ENCODE results near the gene AGO4.
"Not testable (repeated sequence)": the region's sequence is repeated elsewhere in the genome, so short reads cannot be mapped to it uniquely, and the experiment has no call there.

Gene AGO4

GRCh38 chr1:35768350-35769187 lies 39.2 kb upstream of the AGO4 start:
- Histone ChIP-seq H3K4me1 (ENCODE audit: control insufficient read depth in 1 of 2, insufficient read depth in 2 of 2, low read length in 2 of 2) (peaks cover 0 to 3% of the 10 kb centered on the region in 2 experiments), H3K23ac (ENCODE audit: low read length) (no peak overlapping the region), H3K4ac (ENCODE audit: low read depth, low read length) (peak overlapping the region; percentile 62), H2AK5ac (ENCODE audit: low read length) (no peak overlapping the region), H2BK12ac (ENCODE audit: low read length) (no peak overlapping the region), H3K4me2 (ENCODE audit: low read length) (peak overlapping the region; percentile 58), H3K14ac (ENCODE audit: low read length) (peak overlapping the region; percentile 94), H3K9ac (ENCODE audit: low read length) (peak overlapping the region; percentile 89), H3K79me1 (ENCODE audit: low read length) (peaks cover 6% of the 10 kb centered on the region), H3K79me2 (ENCODE audit: control insufficient read depth, insufficient read depth, low read length, poor library complexity) (peaks cover 4% of the 10 kb centered on the region), H2BK5ac (ENCODE audit: low read depth, low read length, poor library complexity) (no peak overlapping the region), H4K12ac (ENCODE audit: low read depth, low read length) (no peak overlapping the region), H2BK120ac (ENCODE audit: insufficient read depth, low read length, poor library complexity) (peak overlapping the region; percentile 78), H3K27me3 (ENCODE audit: insufficient read depth, low read length) (no peaks in the 10 kb centered on the region), H3K4me3 (ENCODE audit: low read depth, low read length) (peak overlapping the region; percentile 83), H2AFZ (ENCODE audit: insufficient read depth, low read length, poor library complexity) (no peak overlapping the region), H3K9me3 (ENCODE audit: insufficient read depth, low read depth, low read length) (no peaks in the 10 kb centered on the region), H3K36me3 (ENCODE audit: control insufficient read depth in 1 of 2, insufficient read depth in 2 of 2, low read length in 2 of 2) (peaks cover 0 to 3% of the 10 kb centered on the region in 2 experiments), H3K27ac (ENCODE audit: low read depth, low read length) (peak overlapping the region; percentile 81), H3K18ac (ENCODE audit: low read length) (no peak overlapping the region), H4K8ac (ENCODE audit: low read depth, low read length) (peak overlapping the region; percentile 92), H4K91ac (ENCODE audit: low read depth, low read length) (peak overlapping the region; percentile 50)
- no peak for DNase-seq
- WGBS (ENCODE audit: extremely low coverage, insufficient coverage, insufficient read length) = no CpG with 5 or more reads among the region's 19 CpGs

- no peak overlapping the region for H3K23ac ChIP-seq (ENCODE audit: low read length)
- WGBS (ENCODE audit: extremely low coverage, insufficient coverage, insufficient read length) = no CpG with 5 or more reads among the region's 58 CpGs
These were observed 38.5 kb upstream of the AGO4 start for GRCh38 chr1:35769188-35769758.

GRCh38 chr1:35773711-35774110 lies 34.1 kb upstream of the AGO4 start:
- Histone ChIP-seq H3K14ac (ENCODE audit: low read length) (no peak overlapping the region), H3K4ac (ENCODE audit: low read depth, low read length) (no peak overlapping the region), H3K18ac (ENCODE audit: low read length) (no peak overlapping the region), H3K4me3 (ENCODE audit: low read depth, low read length) (no peak overlapping the region), H4K8ac (ENCODE audit: low read depth, low read length) (no peak overlapping the region), H3K9ac (ENCODE audit: low read length) (no peak overlapping the region), H3K27ac (ENCODE audit: low read depth, low read length) (no peak overlapping the region), H3K79me2 (ENCODE audit: control insufficient read depth, insufficient read depth, low read length, poor library complexity) (peaks cover 3% of the 10 kb centered on the region), H4K91ac (ENCODE audit: low read depth, low read length) (no peak overlapping the region), H3K27me3 (ENCODE audit: insufficient read depth, low read length) (no peaks in the 10 kb centered on the region), H4K12ac (ENCODE audit: low read depth, low read length) (no peak overlapping the region), H3K9me3 (ENCODE audit: insufficient read depth, low read depth, low read length) (no peaks in the 10 kb centered on the region), H2AK5ac (ENCODE audit: low read length) (no peak overlapping the region), H3K36me3 (ENCODE audit: control insufficient read depth in 1 of 2, insufficient read depth in 2 of 2, low read length in 2 of 2) (no peaks in the 10 kb centered on the region), H3K23ac (ENCODE audit: low read length) (no peak overlapping the region), H3K79me1 (ENCODE audit: low read length) (peaks cover 6% of the 10 kb centered on the region), H3K4me1 (ENCODE audit: control insufficient read depth in 1 of 2, insufficient read depth in 2 of 2, low read length in 2 of 2) (no peaks in the 10 kb centered on the region), H3K4me2 (ENCODE audit: low read length) (no peak overlapping the region), H2AFZ (ENCODE audit: insufficient read depth, low read length, poor library complexity) (no peak overlapping the region), H2BK120ac (ENCODE audit: insufficient read depth, low read length, poor library complexity) (no peak overlapping the region), H2BK5ac (ENCODE audit: low read depth, low read length, poor library complexity) (no peak overlapping the region), H2BK12ac (ENCODE audit: low read length) (no peak overlapping the region)
- no peak for DNase-seq

More at GRCh38 chr1:35769188-35769758, 38.5 kb upstream of the AGO4 start:
- peak overlapping the region; percentile 78 for H2BK120ac ChIP-seq (ENCODE audit: insufficient read depth, low read length, poor library complexity)
- no peak overlapping the region for H2BK12ac ChIP-seq (ENCODE audit: low read length)
- H4K8ac ChIP-seq (ENCODE audit: low read depth, low read length) = peak overlapping the region; percentile 92
- peak overlapping the region; percentile 70 for H3K4ac ChIP-seq (ENCODE audit: low read depth, low read length)
- DNase-seq = peak; percentile 74 to 85
- H3K4me2 ChIP-seq (ENCODE audit: low read length) = peak overlapping the region; percentile 58
- H3K27ac ChIP-seq (ENCODE audit: low read depth, low read length) = peak overlapping the region; percentile 81
- H3K4me3 ChIP-seq (ENCODE audit: low read depth, low read length) = peak overlapping the region; percentile 83
- peak overlapping the region; percentile 94 for H3K14ac ChIP-seq (ENCODE audit: low read length)
- no peaks in the 10 kb centered on the region for H3K36me3 ChIP-seq (ENCODE audit: control insufficient read depth in 1 of 2, insufficient read depth in 2 of 2, low read length in 2 of 2)
- peaks cover 4% of the 10 kb centered on the region for H3K79me2 ChIP-seq (ENCODE audit: control insufficient read depth, insufficient read depth, low read length, poor library complexity)
- peak overlapping the region; percentile 89 for H3K9ac ChIP-seq (ENCODE audit: low read length)
- peaks cover 6% of the 10 kb centered on the region for H3K79me1 ChIP-seq (ENCODE audit: low read length)
- H2BK5ac ChIP-seq (ENCODE audit: low read depth, low read length, poor library complexity) = peak overlapping the region; percentile 52
- H3K4me1 ChIP-seq (ENCODE audit: control insufficient read depth in 1 of 2, insufficient read depth in 2 of 2, low read length in 2 of 2) = peaks cover 0 to 3% of the 10 kb centered on the region in 2 experiments
- H2AFZ ChIP-seq (ENCODE audit: insufficient read depth, low read length, poor library complexity) = peak overlapping the region; percentile 95
- peak overlapping the region; percentile 95 for H3K18ac ChIP-seq (ENCODE audit: low read length)
- H4K91ac ChIP-seq (ENCODE audit: low read depth, low read length) = peak overlapping the region; percentile 50
- H3K27me3 ChIP-seq (ENCODE audit: insufficient read depth, low read length) = no peaks in the 10 kb centered on the region
- no peaks in the 10 kb centered on the region for H3K9me3 ChIP-seq (ENCODE audit: insufficient read depth, low read depth, low read length)
- no peak overlapping the region for H2AK5ac ChIP-seq (ENCODE audit: low read length)
- H4K12ac ChIP-seq (ENCODE audit: low read depth, low read length) = no peak overlapping the region

- DNase-seq; H4K12ac ChIP-seq (ENCODE audit: low read depth, low read length); H2BK120ac ChIP-seq (ENCODE audit: insufficient read depth, low read length, poor library complexity); H3K18ac ChIP-seq (ENCODE audit: low read length); H2AK5ac ChIP-seq (ENCODE audit: low read length); H3K4me1 ChIP-seq (ENCODE audit: control insufficient read depth in 1 of 2, insufficient read depth in 2 of 2, low read length in 2 of 2); H3K27ac ChIP-seq (ENCODE audit: low read depth, low read length); H2BK12ac ChIP-seq (ENCODE audit: low read length); H3K14ac ChIP-seq (ENCODE audit: low read length); H3K9ac ChIP-seq (ENCODE audit: low read length); H2AFZ ChIP-seq (ENCODE audit: insufficient read depth, low read length, poor library complexity); H3K4me2 ChIP-seq (ENCODE audit: low read length); H3K9me3 ChIP-seq (ENCODE audit: insufficient read depth, low read depth, low read length); H3K27me3 ChIP-seq (ENCODE audit: insufficient read depth, low read length); H2BK5ac ChIP-seq (ENCODE audit: low read depth, low read length, poor library complexity); H3K23ac ChIP-seq (ENCODE audit: low read length); H3K79me1 ChIP-seq (ENCODE audit: low read length); H3K4ac ChIP-seq (ENCODE audit: low read depth, low read length); H3K36me3 ChIP-seq (ENCODE audit: control insufficient read depth in 1 of 2, insufficient read depth in 2 of 2, low read length in 2 of 2); H3K4me3 ChIP-seq (ENCODE audit: low read depth, low read length); H3K79me2 ChIP-seq (ENCODE audit: control insufficient read depth, insufficient read depth, low read length, poor library complexity); H4K91ac ChIP-seq (ENCODE audit: low read depth, low read length); H4K8ac ChIP-seq (ENCODE audit: low read depth, low read length): not testable (repeated sequence)
- no CpG with 5 or more reads among the region's 6 CpGs for WGBS (ENCODE audit: extremely low coverage, insufficient coverage, insufficient read length)
These were observed 31.6 kb upstream of the AGO4 start for GRCh38 chr1:35776172-35776571.
